ENCODE results near the gene ABCC4.
"Not testable (repeated sequence)": the region's sequence is repeated elsewhere in the genome, so short reads cannot be mapped to it uniquely, and the experiment has no call there.

Gene ABCC4

GRCh38 chr13:95298169-95298965 lies 2.9 kb downstream of the ABCC4 start:
- DNase-seq: no peak

GRCh38 chr13:95296326-95296925 lies 4.8 kb downstream of the ABCC4 start:
- no peak for DNase-seq

- no peak for DNase-seq
Observed at GRCh38 chr13:95295026-95295425, 6.2 kb downstream of the ABCC4 start.

GRCh38 chr13:95292622-95293021 lies 8.6 kb downstream of the ABCC4 start:
- DNase-seq: no peak

GRCh38 chr13:95289901-95290300 lies 11.3 kb downstream of the ABCC4 start:
- not testable (repeated sequence) for DNase-seq

GRCh38 chr13:95289020-95289444 lies 12.2 kb downstream of the ABCC4 start:
- no peak for DNase-seq

- DNase-seq: no peak
Observed at GRCh38 chr13:95284436-95284835, 16.8 kb downstream of the ABCC4 start.

- no peak for DNase-seq
Observed at GRCh38 chr13:95279016-95279415, 22.2 kb downstream of the ABCC4 start.

GRCh38 chr13:95276037-95276505 lies 25.2 kb downstream of the ABCC4 start:
- no peak for DNase-seq

- no peak for DNase-seq
Observed at GRCh38 chr13:95275322-95276036, 25.8 kb downstream of the ABCC4 start.

- DNase-seq: not testable (repeated sequence)
Observed at GRCh38 chr13:95273592-95274132, 27.6 kb downstream of the ABCC4 start.

GRCh38 chr13:95272076-95272475 lies 29.2 kb downstream of the ABCC4 start:
- not testable (repeated sequence) for DNase-seq

GRCh38 chr13:95269756-95270155 lies 31.5 kb downstream of the ABCC4 start:
- no peak for DNase-seq

GRCh38 chr13:95268343-95269065 lies 32.7 kb downstream of the ABCC4 start:
- DNase-seq: not testable (repeated sequence)

- no peak for DNase-seq
Observed at GRCh38 chr13:95267662-95268342, 33.4 kb downstream of the ABCC4 start.

- DNase-seq: no peak
Observed at GRCh38 chr13:95264225-95264624, 37.0 kb downstream of the ABCC4 start.

GRCh38 chr13:95262837-95263384 lies 38.3 kb downstream of the ABCC4 start:
- no peak for DNase-seq

- no peak for DNase-seq
Observed at GRCh38 chr13:95261956-95262355, 39.3 kb downstream of the ABCC4 start.

GRCh38 chr13:95260031-95260525 lies 41.2 kb downstream of the ABCC4 start:
- DNase-seq: no peak

GRCh38 chr13:95258619-95259194 lies 42.5 kb downstream of the ABCC4 start:
- DNase-seq: no peak

- no peak for DNase-seq
Observed at GRCh38 chr13:95258098-95258497, 43.2 kb downstream of the ABCC4 start.
